ENCODE results near the gene FAM228A.

DNA sequence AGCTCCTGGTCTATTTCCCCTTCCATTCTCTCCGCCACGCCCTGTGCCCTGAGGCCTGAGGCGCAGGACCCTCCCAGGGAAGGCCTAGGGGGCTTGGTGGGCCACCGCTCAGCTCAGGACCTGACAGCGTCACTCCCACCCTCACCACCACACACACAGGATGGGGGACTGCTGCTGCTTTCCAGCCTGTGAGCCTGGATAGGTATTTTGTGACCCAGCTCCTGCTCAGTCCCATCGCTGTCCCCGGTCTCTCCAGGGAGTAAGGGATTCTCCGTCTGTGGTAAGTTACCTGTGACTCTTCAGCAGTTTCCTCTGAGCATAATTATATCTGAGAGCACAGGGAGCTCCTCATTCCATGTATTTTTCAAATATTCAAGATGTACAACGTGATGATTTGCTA is 16.3 kb downstream of the FAM228A start:
- TF ChIP-seq, protein P1, sequence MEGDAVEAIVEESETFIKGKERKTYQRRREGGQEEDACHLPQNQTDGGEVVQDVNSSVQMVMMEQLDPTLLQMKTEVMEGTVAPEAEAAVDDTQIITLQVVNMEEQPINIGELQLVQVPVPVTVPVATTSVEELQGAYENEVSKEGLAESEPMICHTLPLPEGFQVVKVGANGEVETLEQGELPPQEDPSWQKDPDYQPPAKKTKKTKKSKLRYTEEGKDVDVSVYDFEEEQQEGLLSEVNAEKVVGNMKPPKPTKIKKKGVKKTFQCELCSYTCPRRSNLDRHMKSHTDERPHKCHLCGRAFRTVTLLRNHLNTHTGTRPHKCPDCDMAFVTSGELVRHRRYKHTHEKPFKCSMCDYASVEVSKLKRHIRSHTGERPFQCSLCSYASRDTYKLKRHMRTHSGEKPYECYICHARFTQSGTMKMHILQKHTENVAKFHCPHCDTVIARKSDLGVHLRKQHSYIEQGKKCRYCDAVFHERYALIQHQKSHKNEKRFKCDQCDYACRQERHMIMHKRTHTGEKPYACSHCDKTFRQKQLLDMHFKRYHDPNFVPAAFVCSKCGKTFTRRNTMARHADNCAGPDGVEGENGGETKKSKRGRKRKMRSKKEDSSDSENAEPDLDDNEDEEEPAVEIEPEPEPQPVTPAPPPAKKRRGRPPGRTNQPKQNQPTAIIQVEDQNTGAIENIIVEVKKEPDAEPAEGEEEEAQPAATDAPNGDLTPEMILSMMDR (IDR thresholded peaks at IDR 0.05; ENCODE audit: low read depth, low read length, poor library complexity, severe bottlenecking) = no peak
- no peak for TF ChIP-seq EZH2phosphoT487 (IDR thresholded peaks at IDR 0.05; ENCODE audit: borderline replicate concordance, low read length)

Measured in DOHH2 (cell line).